MM.1S (cell line): ENCODE data around the gene PPTC7.
A peak's percentile ranks its signal among the peaks of the same experiment; 100 is the strongest.
"Not testable (repeated sequence)": the region's sequence is repeated elsewhere in the genome, so short reads cannot be mapped to it uniquely, and the experiment has no call there.

Experiments used
- DNase-seq: peaks from one replicate; pipeline ENCODE4 v3.0.0-alpha.2; 2015
- H2AFZ ChIP-seq: fragments of 300-600 bp; sonication (generic); 2 replicates; pipeline ENCODE4 v1.6.0; 2016; ENCODE audit warnings: antibody characterized with exemption, low read length
- H3F3A ChIP-seq: fragments of 300-600 bp; sonication (generic); 2 replicates; pipeline ENCODE4 v1.6.1; 2016; ENCODE audit warnings: mild to moderate bottlenecking, antibody characterized with exemption, low read length, moderate library complexity, mixed read lengths; ENCODE audit not compliant: insufficient read depth
- H3K27ac ChIP-seq: fragments of 300-600 bp; sonication (generic); 2 replicates; pipeline ENCODE4 v1.5.1; 2016; ENCODE audit warnings: mild to moderate bottlenecking, low read length
- H3K27me3 ChIP-seq: fragments of 300-600 bp; sonication (generic); replicated peaks from 2 replicates; pipeline ENCODE4 v1.6.0; 2016; ENCODE audit warnings: low read length; ENCODE audit not compliant: insufficient read depth
- H3K36me3 ChIP-seq: fragments of 300-600 bp; sonication (generic); replicated peaks from 2 replicates; pipeline ENCODE4 v1.6.1; 2016; ENCODE audit warnings: mild to moderate bottlenecking, low read length, mixed read lengths; ENCODE audit not compliant: insufficient read depth
- H3K4me1 ChIP-seq: fragments of 300-600 bp; sonication (generic); 2 replicates; pipeline ENCODE4 v1.6.1; 2016; ENCODE audit warnings: low read length, mixed read lengths
- H3K4me2 ChIP-seq: fragments of 300-600 bp; sonication (generic); 2 replicates; pipeline ENCODE4 v1.6.0; 2016; ENCODE audit warnings: low read depth, low read length
- H3K4me3 ChIP-seq: fragments of 300-600 bp; sonication (generic); 2 replicates; pipeline ENCODE4 v1.5.1; 2016; ENCODE audit warnings: low read length, mixed read lengths
- H3K79me2 ChIP-seq: fragments of 300-600 bp; sonication (generic); 2 replicates; pipeline ENCODE4 v1.6.1; 2016; ENCODE audit warnings: mixed run types, low read length, mixed read lengths
- H3K9ac ChIP-seq: fragments of 300-600 bp; sonication (generic); 2 replicates; pipeline ENCODE4 v1.6.1; 2016; ENCODE audit warnings: low read length, mixed read lengths
- H3K9me2 ChIP-seq: fragments of 300-600 bp; sonication (generic); replicated peaks from 2 replicates; pipeline ENCODE4 v1.6.1; 2016; ENCODE audit warnings: mild to moderate bottlenecking, low read length, mixed read lengths; ENCODE audit not compliant: insufficient read depth
- H3K9me3 ChIP-seq: fragments of 300-600 bp; sonication (generic); replicated peaks from 2 replicates; pipeline ENCODE4 v1.6.1; 2016; ENCODE audit warnings: mild to moderate bottlenecking, low read length, mixed read lengths; ENCODE audit not compliant: insufficient read depth
- H4K20me1 ChIP-seq: fragments of 300-600 bp; sonication (generic); 2 replicates; pipeline ENCODE4 v1.6.1; 2016; ENCODE audit warnings: mild to moderate bottlenecking, low read length, moderate library complexity, mixed read lengths; ENCODE audit not compliant: insufficient read depth
- EZH2 ChIP-seq: fragments of 300-600 bp; sonication (generic); optimal IDR thresholded peaks from 2 replicates; pipeline ENCODE3; 2017; ENCODE audit warnings: low read depth, mild to moderate bottlenecking, antibody characterized with exemption, low read length, mixed read lengths
- EZH2phosphoT487 ChIP-seq: fragments of 300-600 bp; sonication (generic); IDR thresholded peaks from 2 replicates; pipeline ENCODE4 v1.6.1; 2018; ENCODE audit warnings: antibody characterized with exemption, low read length
- TF ChIP-seq, protein P1 (sequence below): fragments of 300-600 bp; sonication (generic); IDR thresholded peaks from 2 replicates; pipeline ENCODE4 v1.5.1; 2016; ENCODE audit warnings: antibody characterized with exemption, low read length, mixed read lengths

Gene PPTC7

DNA sequence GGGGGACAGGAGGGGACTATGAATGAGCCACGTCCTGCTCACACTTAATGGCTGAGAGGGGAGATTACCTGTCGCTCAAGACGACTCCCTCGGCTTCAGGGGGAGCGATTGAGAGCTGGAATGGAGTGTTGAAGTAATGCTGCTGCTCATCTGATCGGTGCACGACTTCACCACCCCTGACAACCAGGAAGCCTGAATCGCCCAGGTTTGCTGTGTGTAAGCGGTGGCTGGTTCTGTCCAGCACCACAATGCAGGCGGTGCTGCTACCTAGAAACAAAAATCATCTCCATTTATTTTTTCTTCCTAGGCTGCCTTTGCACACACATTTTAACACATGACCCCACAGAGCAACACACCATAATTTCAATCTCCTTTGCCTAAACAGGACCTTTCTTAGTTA is 37.3 kb downstream of the PPTC7 start:
- Histone ChIP-seq H3K4me1 (peaks cover 8% of the 10 kb centered on the region), H3F3A (peaks cover 4% of the 10 kb centered on the region; the same call in 1 of the 2 replicates), H3K4me2 (no peak overlapping the region), H3K36me3 (no peaks in the 10 kb centered on the region), H3K4me3 (no peak overlapping the region), H3K27me3 (no peaks in the 10 kb centered on the region), H3K27ac (no peak overlapping the region), H4K20me1 (no peaks in the 10 kb centered on the region), H3K9me2 (no peaks in the 10 kb centered on the region), H2AFZ (no peak overlapping the region), H3K79me2 (peaks cover 23% of the 10 kb centered on the region), H3K9me3 (no peaks in the 10 kb centered on the region), H3K9ac (no peak overlapping the region)
- no peak for DNase-seq
- TF ChIP-seq, protein P1, sequence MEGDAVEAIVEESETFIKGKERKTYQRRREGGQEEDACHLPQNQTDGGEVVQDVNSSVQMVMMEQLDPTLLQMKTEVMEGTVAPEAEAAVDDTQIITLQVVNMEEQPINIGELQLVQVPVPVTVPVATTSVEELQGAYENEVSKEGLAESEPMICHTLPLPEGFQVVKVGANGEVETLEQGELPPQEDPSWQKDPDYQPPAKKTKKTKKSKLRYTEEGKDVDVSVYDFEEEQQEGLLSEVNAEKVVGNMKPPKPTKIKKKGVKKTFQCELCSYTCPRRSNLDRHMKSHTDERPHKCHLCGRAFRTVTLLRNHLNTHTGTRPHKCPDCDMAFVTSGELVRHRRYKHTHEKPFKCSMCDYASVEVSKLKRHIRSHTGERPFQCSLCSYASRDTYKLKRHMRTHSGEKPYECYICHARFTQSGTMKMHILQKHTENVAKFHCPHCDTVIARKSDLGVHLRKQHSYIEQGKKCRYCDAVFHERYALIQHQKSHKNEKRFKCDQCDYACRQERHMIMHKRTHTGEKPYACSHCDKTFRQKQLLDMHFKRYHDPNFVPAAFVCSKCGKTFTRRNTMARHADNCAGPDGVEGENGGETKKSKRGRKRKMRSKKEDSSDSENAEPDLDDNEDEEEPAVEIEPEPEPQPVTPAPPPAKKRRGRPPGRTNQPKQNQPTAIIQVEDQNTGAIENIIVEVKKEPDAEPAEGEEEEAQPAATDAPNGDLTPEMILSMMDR: no peak
- TF ChIP-seq EZH2: no peak
- TF ChIP-seq EZH2phosphoT487: no peak

DNA sequence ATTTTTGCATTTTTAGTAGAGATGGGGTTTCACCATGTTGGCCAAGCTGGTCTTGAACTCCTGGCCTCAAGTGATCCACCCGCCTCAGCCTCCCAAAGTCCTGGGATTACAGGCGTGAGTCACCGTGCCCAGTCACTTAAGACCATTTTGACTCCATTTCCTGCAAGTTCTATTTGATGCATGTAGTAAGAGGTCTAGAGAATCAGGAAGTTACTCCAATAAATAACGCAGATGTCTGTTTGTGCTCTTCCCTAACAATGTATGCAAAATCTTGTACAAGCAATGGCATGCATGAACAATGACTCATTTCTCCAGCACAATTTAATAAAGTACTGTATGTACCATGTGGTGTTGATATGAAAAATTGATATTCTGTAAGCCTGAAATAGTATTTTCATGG is 37.9 kb downstream of the PPTC7 start:
- not testable (repeated sequence) for H3K9me3 ChIP-seq, H4K20me1 ChIP-seq, DNase-seq, H3K27me3 ChIP-seq, H3K4me1 ChIP-seq, H3K27ac ChIP-seq, H3K36me3 ChIP-seq, H3K4me3 ChIP-seq, H3K4me2 ChIP-seq, H2AFZ ChIP-seq, H3K9ac ChIP-seq, H3F3A ChIP-seq, H3K9me2 ChIP-seq
- H3K79me2 ChIP-seq: peaks cover 23% of the 10 kb centered on the region

DNA sequence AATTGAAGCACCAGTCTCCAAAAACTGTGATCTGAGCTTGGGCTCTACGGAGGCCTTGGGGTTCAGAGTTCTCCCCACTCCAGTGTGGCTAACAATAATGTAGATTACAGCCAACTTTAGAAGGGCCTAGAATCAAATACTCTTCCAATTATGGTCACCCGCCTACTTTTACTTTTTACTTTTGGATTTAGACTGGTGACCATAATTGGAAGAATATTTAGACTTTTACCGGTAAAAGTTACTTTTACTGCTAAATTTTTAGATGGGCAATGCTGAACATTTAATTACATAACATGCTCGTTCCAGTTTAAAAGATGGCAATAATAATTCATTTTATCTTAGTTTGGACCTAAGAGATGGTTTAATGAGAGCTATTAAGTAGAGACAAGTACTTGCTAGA is 39.2 kb downstream of the PPTC7 start:
- TF ChIP-seq, protein P1: no peak
- TF ChIP-seq EZH2phosphoT487 (no peak), EZH2 (no peak)
- Histone ChIP-seq H3F3A (no peaks in the 10 kb centered on the region; the same call in 1 of the 2 replicates), H3K36me3 (no peaks in the 10 kb centered on the region), H3K27me3 (no peaks in the 10 kb centered on the region), H2AFZ (no peak overlapping the region), H4K20me1 (no peaks in the 10 kb centered on the region), H3K4me1 (peaks cover 5% of the 10 kb centered on the region; the same call in 1 of the 2 replicates), H3K9me3 (no peaks in the 10 kb centered on the region), H3K4me3 (no peak overlapping the region), H3K9me2 (no peaks in the 10 kb centered on the region), H3K9ac (no peak overlapping the region), H3K27ac (peak overlapping the region; percentile 61; the same call in 1 of the 2 replicates), H3K4me2 (peak overlapping the region; percentile 29; the same call in 1 of the 2 replicates), H3K79me2 (peaks cover 20% of the 10 kb centered on the region)
- DNase-seq: no peak

DNA sequence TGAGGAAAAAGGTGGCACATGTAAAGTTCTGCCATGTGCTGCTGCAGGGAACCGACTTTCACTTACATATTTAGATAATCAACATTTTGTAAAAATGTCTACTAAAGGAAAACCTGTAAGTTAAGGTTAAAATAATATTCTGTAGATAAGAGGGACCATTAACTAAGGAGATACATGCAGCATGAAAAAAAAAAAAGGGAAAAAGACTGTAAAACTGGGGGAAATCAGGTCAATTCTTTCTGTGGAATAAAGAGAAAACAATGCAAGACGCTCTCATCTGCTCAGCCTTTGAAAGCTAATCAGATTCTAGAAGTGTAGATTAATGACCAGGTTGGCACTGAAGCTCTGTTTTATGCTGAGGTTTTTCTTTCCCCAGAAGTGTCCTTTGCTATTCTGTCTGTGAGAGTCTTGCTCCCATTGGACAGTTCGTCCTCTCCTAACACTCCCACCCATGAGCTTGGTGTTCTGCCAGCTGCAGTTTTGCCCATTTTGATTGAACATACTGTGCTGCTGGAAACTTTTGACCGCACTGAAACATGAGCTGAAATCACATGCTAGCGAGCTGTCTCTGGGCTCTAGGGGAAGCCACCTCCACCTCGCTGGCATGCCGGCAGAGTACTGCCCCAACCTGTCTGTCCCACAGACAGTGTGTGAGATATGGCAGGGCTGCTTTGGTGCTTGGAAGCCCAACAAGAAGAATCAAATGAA is 39.7 kb downstream of the PPTC7 start:
- H3K27ac ChIP-seq: peak overlapping the region; percentile 61; the same call in 1 of the 2 replicates
- H3K79me2 ChIP-seq: peaks cover 14% of the 10 kb centered on the region
- H3K9ac ChIP-seq: peak overlapping the region; percentile 17; the same call in 1 of the 2 replicates
- DNase-seq: peak; percentile 53
- peaks cover 5% of the 10 kb centered on the region; the same call in 1 of the 2 replicates for H3K4me1 ChIP-seq
- H3K4me2 ChIP-seq: peak overlapping the region; percentile 29; the same call in 1 of the 2 replicates
- no peak overlapping the region for H2AFZ ChIP-seq
- TF ChIP-seq, protein P1: no peak
- TF ChIP-seq EZH2 (no peak), EZH2phosphoT487 (no peak)
- no peaks in the 10 kb centered on the region for H3K9me2 ChIP-seq
- no peaks in the 10 kb centered on the region for H3K36me3 ChIP-seq
- no peaks in the 10 kb centered on the region for H3K27me3 ChIP-seq
- H3K4me3 ChIP-seq: no peak overlapping the region
- no peaks in the 10 kb centered on the region; the same call in 1 of the 2 replicates for H3F3A ChIP-seq
- no peaks in the 10 kb centered on the region for H4K20me1 ChIP-seq
- H3K9me3 ChIP-seq: no peaks in the 10 kb centered on the region
